ENCODE results near the gene STARD3. TPM values are rescaled to one million over a fixed set of nuclear protein-coding genes. Genes with fewer than 3 reads are reported as not detected.

STARD3 gene
- total and polyA plus RNA-seq, 2 donors from 2014 or later = 32.1 to 47.6 TPM

- FAIRE-seq (no peak), DNase-seq (no peak)
These were observed 38.3 kb upstream of the STARD3 start for GRCh38 chr17:39598630-39599003.

GRCh38 chr17:39599004-39599664 lies 37.8 kb upstream of the STARD3 start:
- DNase-seq = no peak

More at GRCh38 chr17:39598630-39599003, 38.3 kb upstream of the STARD3 start:
- Histone ChIP-seq H3K4me3 (ENCODE audit: low read length in 3 of 3) (no peak overlapping the region), H3K4me1 (ENCODE audit: control insufficient read depth in 2 of 3, insufficient read depth in 2 of 3, low read depth in 1 of 3, low read length in 3 of 3) (no peaks in the 10 kb centered on the region), H3K9ac (ENCODE audit: low read length in 3 of 3) (no peak overlapping the region), H3K9me3 (ENCODE audit: control insufficient read depth in 2 of 3, insufficient read depth in 1 of 3, low read length in 3 of 3) (no peaks in the 10 kb centered on the region), H3K27ac (ENCODE audit: low read depth in 2 of 2, low read length in 2 of 2) (no peak overlapping the region), H3K36me3 (ENCODE audit: control insufficient read depth in 2 of 3, insufficient read depth in 3 of 3, low read length in 3 of 3) (no peaks in the 10 kb centered on the region), H3K27me3 (ENCODE audit: control insufficient read depth, insufficient read depth, low read length) (peaks cover 67% of the 10 kb centered on the region)
- intact Hi-C loops (cut with DNase I) = no loop called here
- no peak for TF ChIP-seq CTCF (IDR thresholded peaks at IDR 0.05; ENCODE audit: borderline replicate concordance, extremely low read depth, insufficient read depth)

GRCh38 chr17:39599665-39600231 lies 37.2 kb upstream of the STARD3 start:
- FAIRE-seq (no peak), DNase-seq (no peak)
- Histone ChIP-seq H3K27me3 (ENCODE audit: control insufficient read depth, insufficient read depth, low read length) (peaks cover 69% of the 10 kb centered on the region), H3K9me3 (ENCODE audit: control insufficient read depth in 2 of 3, insufficient read depth in 1 of 3, low read length in 3 of 3) (no peaks in the 10 kb centered on the region), H3K9ac (ENCODE audit: low read length in 3 of 3) (no peak overlapping the region), H3K27ac (ENCODE audit: low read depth in 2 of 2, low read length in 2 of 2) (no peak overlapping the region), H3K4me1 (ENCODE audit: control insufficient read depth in 2 of 3, insufficient read depth in 2 of 3, low read depth in 1 of 3, low read length in 3 of 3) (no peaks in the 10 kb centered on the region), H3K4me3 (ENCODE audit: low read length in 3 of 3) (no peak overlapping the region), H3K36me3 (ENCODE audit: control insufficient read depth in 2 of 3, insufficient read depth in 3 of 3, low read length in 3 of 3) (no peaks in the 10 kb centered on the region)
- TF ChIP-seq CTCF (IDR thresholded peaks at IDR 0.05; ENCODE audit: borderline replicate concordance, extremely low read depth, insufficient read depth) = no peak
- intact Hi-C loops (cut with DNase I) = no loop called here

More at GRCh38 chr17:39599004-39599664, 37.8 kb upstream of the STARD3 start:
- Histone ChIP-seq H3K4me1 (ENCODE audit: control insufficient read depth in 2 of 3, insufficient read depth in 2 of 3, low read depth in 1 of 3, low read length in 3 of 3) (no peaks in the 10 kb centered on the region), H3K9ac (ENCODE audit: low read length in 3 of 3) (no peak overlapping the region), H3K27ac (ENCODE audit: low read depth in 2 of 2, low read length in 2 of 2) (no peak overlapping the region), H3K27me3 (ENCODE audit: control insufficient read depth, insufficient read depth, low read length) (peaks cover 69% of the 10 kb centered on the region), H3K9me3 (ENCODE audit: control insufficient read depth in 2 of 3, insufficient read depth in 1 of 3, low read length in 3 of 3) (no peaks in the 10 kb centered on the region), H3K4me3 (ENCODE audit: low read length in 3 of 3) (no peak overlapping the region), H3K36me3 (ENCODE audit: control insufficient read depth in 2 of 3, insufficient read depth in 3 of 3, low read length in 3 of 3) (no peaks in the 10 kb centered on the region)
- no peak for FAIRE-seq
- TF ChIP-seq CTCF (IDR thresholded peaks at IDR 0.05; ENCODE audit: borderline replicate concordance, extremely low read depth, insufficient read depth) = no peak
- intact Hi-C loops (cut with DNase I) = no loop called here

Measured in kidney (tissue), 14 donors.